Measurements from ENCODE around the gene ASAP2. TPM values are rescaled to one million over a fixed set of nuclear protein-coding genes. Genes with fewer than 3 reads are reported as not detected.
A peak's percentile ranks its signal among the peaks of the same experiment; 100 is the strongest.

ASAP2 gene
- total RNA-seq, 2 donors from 2014 or later, result 9.2 to 17.8 TPM

DNA sequence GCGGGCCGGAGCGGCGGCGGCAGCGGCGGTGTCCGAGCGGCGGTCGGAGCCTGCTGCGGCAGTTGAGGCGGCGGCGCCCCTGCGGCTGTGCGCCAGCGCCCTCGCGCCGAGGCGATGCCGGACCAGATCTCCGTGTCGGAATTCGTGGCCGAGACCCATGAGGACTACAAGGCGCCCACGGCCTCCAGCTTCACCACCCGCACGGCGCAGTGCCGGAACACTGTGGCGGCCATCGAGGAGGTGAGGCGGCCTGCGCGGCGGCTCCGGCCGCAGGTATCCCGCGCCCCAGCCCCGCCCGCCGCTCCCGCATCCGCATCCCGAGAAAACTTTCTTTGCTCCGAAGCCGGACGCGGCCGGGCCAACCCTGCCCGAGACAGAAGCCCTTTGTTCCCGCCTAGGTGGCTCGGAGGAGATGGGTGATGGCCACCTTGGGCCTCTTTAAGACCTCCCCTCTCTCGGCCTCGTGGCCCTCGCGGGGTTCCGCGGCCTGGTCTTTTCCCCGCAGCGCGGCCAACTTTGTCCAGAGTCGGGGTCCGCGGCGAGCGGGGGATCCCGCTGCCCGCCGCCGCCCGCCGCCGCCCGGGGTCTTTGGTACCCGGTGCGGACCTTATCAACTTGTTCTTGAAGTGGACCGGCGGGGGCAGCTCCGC, 504 bp downstream of the ASAP2 start:
- no peaks in the 10 kb centered on the region for H3K9me3 ChIP-seq
- TF ChIP-seq POLR2AphosphoS5 (IDR thresholded peaks at IDR 0.05) (no peak), POLR2A (IDR thresholded peaks at IDR 0.05) (no peak)
- TF ChIP-seq, protein P1, sequence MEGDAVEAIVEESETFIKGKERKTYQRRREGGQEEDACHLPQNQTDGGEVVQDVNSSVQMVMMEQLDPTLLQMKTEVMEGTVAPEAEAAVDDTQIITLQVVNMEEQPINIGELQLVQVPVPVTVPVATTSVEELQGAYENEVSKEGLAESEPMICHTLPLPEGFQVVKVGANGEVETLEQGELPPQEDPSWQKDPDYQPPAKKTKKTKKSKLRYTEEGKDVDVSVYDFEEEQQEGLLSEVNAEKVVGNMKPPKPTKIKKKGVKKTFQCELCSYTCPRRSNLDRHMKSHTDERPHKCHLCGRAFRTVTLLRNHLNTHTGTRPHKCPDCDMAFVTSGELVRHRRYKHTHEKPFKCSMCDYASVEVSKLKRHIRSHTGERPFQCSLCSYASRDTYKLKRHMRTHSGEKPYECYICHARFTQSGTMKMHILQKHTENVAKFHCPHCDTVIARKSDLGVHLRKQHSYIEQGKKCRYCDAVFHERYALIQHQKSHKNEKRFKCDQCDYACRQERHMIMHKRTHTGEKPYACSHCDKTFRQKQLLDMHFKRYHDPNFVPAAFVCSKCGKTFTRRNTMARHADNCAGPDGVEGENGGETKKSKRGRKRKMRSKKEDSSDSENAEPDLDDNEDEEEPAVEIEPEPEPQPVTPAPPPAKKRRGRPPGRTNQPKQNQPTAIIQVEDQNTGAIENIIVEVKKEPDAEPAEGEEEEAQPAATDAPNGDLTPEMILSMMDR (IDR thresholded peaks at IDR 0.05), result no peak
- H3K36me3 ChIP-seq, result no peaks in the 10 kb centered on the region
- peak overlapping the region; percentile 53 to 67 for H3K4me3 ChIP-seq
- H3K4me1 ChIP-seq (replicated peaks), result no peaks in the 10 kb centered on the region
- no peaks in the 10 kb centered on the region for H3K27me3 ChIP-seq (replicated peaks; ENCODE audit: insufficient read depth)
- intact Hi-C loops (cut with DNase I), result loop anchor here (2.0 to 10.0 kb wide), 4 partner anchors 62 to 216 kb away; partner anchors contain the start of genes CPSF3 and ITGB1BP1
- under 1% methylated on average over 50 of the region's 84 CpGs for WGBS
- peak; percentile 22 for DNase-seq (ENCODE audit: low spot score)
- H3K27ac ChIP-seq, result peak overlapping the region; percentile 78 to 79

- no peak for DNase-seq (ENCODE audit: low spot score)
- H3K27me3 ChIP-seq (replicated peaks; ENCODE audit: insufficient read depth), result no peaks in the 10 kb centered on the region
- peaks cover 2% of the 10 kb centered on the region for H3K4me1 ChIP-seq (replicated peaks)
- 2% methylated on average over 28 of the region's 34 CpGs for WGBS
- peak overlapping the region; percentile 78 to 79 for H3K27ac ChIP-seq
- H3K9me3 ChIP-seq, result no peaks in the 10 kb centered on the region
- peak overlapping the region; percentile 53 to 67 for H3K4me3 ChIP-seq
- H3K36me3 ChIP-seq, result no peaks in the 10 kb centered on the region
- intact Hi-C loops (cut with DNase I), result loop anchor here (2.0 to 10.0 kb wide), 4 partner anchors 63 to 215 kb away; partner anchors contain the start of genes CPSF3 and ITGB1BP1
- TF ChIP-seq, protein P1 (IDR thresholded peaks at IDR 0.05), result no peak
- TF ChIP-seq POLR2AphosphoS5 (IDR thresholded peaks at IDR 0.05) (no peak), POLR2A (IDR thresholded peaks at IDR 0.05) (no peak)
These were observed 1.2 kb downstream of the ASAP2 start for GRCh38 chr2:9207641-9208311.

DNA sequence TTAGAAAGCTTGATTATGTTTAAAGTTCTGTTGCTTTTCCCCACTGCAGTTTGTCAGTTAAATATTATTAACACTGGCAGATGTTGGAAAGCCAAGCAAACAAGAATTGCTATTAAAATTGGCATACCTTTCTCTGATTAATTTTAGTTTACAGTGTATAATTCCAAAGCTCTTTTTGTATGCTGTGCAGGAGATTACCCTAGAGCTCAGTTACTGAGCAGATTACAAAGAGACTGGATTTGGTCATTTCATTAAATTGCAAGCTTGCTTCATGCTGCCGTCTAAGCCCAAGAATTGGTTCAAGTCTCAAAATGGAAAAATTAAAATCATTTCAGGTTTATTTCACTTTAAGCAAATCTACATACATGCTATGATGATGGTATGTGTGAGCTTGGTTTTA, 2.3 kb downstream of the ASAP2 start:
- WGBS, result 61% methylated on average over 1 of the region's 1 CpG
- Histone ChIP-seq H3K4me3 (no peak overlapping the region), H3K36me3 (no peaks in the 10 kb centered on the region), H3K27ac (no peak overlapping the region), H3K4me1 (replicated peaks) (peaks cover 2% of the 10 kb centered on the region), H3K27me3 (replicated peaks; ENCODE audit: insufficient read depth) (no peaks in the 10 kb centered on the region), H3K9me3 (no peaks in the 10 kb centered on the region)
- no peak for DNase-seq (ENCODE audit: low spot score)
- intact Hi-C loops (cut with DNase I), result loop anchor here (5.0 to 10.0 kb wide), 3 partner anchors 64 to 123 kb away; no protein-coding TSS in a partner anchor
- TF ChIP-seq, protein P1 (IDR thresholded peaks at IDR 0.05), result no peak
- no peak for TF ChIP-seq POLR2A (IDR thresholded peaks at IDR 0.05)
- TF ChIP-seq POLR2AphosphoS5 (IDR thresholded peaks at IDR 0.05), result no peak

DNA sequence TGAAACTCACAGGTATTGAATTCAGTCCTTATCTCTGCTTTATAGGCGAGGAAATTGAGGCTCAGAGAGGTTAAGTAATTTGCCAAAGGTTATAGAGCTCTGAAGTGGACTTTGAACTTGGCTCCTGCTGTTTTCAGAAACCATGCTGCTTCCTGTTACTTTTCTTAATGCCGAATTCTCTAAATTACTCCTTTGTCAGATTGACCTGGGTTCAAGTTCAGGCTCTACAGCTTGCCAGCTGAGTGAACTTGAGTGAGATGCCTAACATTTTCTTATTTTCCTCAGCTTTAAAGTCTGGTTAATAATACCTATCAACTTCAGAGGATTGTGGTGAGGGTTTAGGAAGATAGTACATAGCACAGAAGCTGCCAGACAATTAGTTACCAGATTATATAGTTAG, 3.4 kb downstream of the ASAP2 start:
- WGBS, result 84% methylated on average over 2 of the region's 2 CpGs

More for the DNA sequence above, 3.4 kb downstream of the ASAP2 start:
- DNase-seq (ENCODE audit: low spot score), result no peak
- H3K9me3 ChIP-seq, result no peaks in the 10 kb centered on the region
- H3K36me3 ChIP-seq, result no peaks in the 10 kb centered on the region
- H3K4me3 ChIP-seq, result no peak overlapping the region
- no peak for TF ChIP-seq POLR2A (IDR thresholded peaks at IDR 0.05)
- TF ChIP-seq, protein P1 (IDR thresholded peaks at IDR 0.05), result no peak
- no peak for TF ChIP-seq POLR2AphosphoS5 (IDR thresholded peaks at IDR 0.05)
- H3K4me1 ChIP-seq (replicated peaks), result peaks cover 2% of the 10 kb centered on the region
- no peak overlapping the region for H3K27ac ChIP-seq
- no peaks in the 10 kb centered on the region for H3K27me3 ChIP-seq (replicated peaks; ENCODE audit: insufficient read depth)
- intact Hi-C loops (cut with DNase I), result no loop called here
